Spleen (tissue), 7 donors: ENCODE measurements around the gene MSANTD1.

ENCODE experiments used
- POLR2A ChIP-seq, 3 donors: fragments of 450-650 bp; IDR thresholded peaks; one replicate each; pipeline ENCODE4 v1.5.1; 2017; ENCODE audit warnings: antibody characterized with exemption in 3 of 3, mild to moderate bottlenecking in 1 of 3
- POLR2AphosphoS5 ChIP-seq, 3 donors: sonication (generic); formaldehyde crosslinking; IDR thresholded peaks; one replicate each; pipeline ENCODE4 v1.5.1; 2017; ENCODE audit warnings: antibody characterized with exemption in 3 of 3
- TF ChIP-seq, protein P1 (sequence below), 11 experiments: fragments of 200-600 bp in 7 of 11; fragments of 450-650 bp in 4 of 11; sonication (generic) in 4 of 11; IDR thresholded peaks in 8 of 11; conservative IDR thresholded peaks in 3 of 11; 1 replicate in 7 of 11; 2 replicates in 4 of 11; pipeline versions ENCODE4 v1.4.0 to v1.8.0; 2016 to 2021; ENCODE audit warnings: antibody characterized with exemption in 11 of 11, inconsistent platforms in 4 of 11, mild to moderate bottlenecking in 1 of 11
- donor health status: DM: no; HTN: no; CAD: no; lungs with moderate emphysema.
- donor health status: DM: no; HTN: no; CAD: no.
- donor health status: DM: no; HTN: no; CAD: no.

- TF ChIP-seq, protein P1, sequence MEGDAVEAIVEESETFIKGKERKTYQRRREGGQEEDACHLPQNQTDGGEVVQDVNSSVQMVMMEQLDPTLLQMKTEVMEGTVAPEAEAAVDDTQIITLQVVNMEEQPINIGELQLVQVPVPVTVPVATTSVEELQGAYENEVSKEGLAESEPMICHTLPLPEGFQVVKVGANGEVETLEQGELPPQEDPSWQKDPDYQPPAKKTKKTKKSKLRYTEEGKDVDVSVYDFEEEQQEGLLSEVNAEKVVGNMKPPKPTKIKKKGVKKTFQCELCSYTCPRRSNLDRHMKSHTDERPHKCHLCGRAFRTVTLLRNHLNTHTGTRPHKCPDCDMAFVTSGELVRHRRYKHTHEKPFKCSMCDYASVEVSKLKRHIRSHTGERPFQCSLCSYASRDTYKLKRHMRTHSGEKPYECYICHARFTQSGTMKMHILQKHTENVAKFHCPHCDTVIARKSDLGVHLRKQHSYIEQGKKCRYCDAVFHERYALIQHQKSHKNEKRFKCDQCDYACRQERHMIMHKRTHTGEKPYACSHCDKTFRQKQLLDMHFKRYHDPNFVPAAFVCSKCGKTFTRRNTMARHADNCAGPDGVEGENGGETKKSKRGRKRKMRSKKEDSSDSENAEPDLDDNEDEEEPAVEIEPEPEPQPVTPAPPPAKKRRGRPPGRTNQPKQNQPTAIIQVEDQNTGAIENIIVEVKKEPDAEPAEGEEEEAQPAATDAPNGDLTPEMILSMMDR (IDR thresholded peaks at IDR 0.05 in 8 of 11, conservative IDR thresholded peaks at IDR 0.05 in 3 of 11): no peak
- TF ChIP-seq POLR2AphosphoS5 (IDR thresholded peaks at IDR 0.05) (no peak), POLR2A (IDR thresholded peaks at IDR 0.05) (no peak)
Observed at GRCh38 chr4:3241898-3242524, 6.9 kb upstream of the MSANTD1 start.
